Epithelial cell of proximal tubule (primary cell): ENCODE results near the gene NR6A1. TPM values are rescaled to one million over a fixed set of nuclear protein-coding genes. Genes with fewer than 3 reads are reported as not detected.

Experiments
- DNase-seq: peaks from one replicate; pipeline ENCODE4 v3.0.0-alpha.2; 2011; ENCODE audit warnings: low read depth
- H3K4me3 ChIP-seq: 2 replicates; pipeline ENCODE4 v1.5.1; 2011; ENCODE audit warnings: low read depth, mild to moderate bottlenecking, low read length
- total RNA-seq: library from RNA; depleted of rRNA; stranded (reverse); fragments of >200 nt; gene quantifications from 2 replicates; pipeline ENCODE4 v1.2.3, GENCODE V29; 2015
- TF ChIP-seq, protein P1 (sequence below): conservative IDR thresholded peaks from 2 replicates; pipeline ENCODE4 v1.5.1; 2012; ENCODE audit warnings: low read depth, mild to moderate bottlenecking, low read length

NR6A1 gene
- total RNA-seq, 1 donor from 2014 or later = 2.0 TPM

DNA sequence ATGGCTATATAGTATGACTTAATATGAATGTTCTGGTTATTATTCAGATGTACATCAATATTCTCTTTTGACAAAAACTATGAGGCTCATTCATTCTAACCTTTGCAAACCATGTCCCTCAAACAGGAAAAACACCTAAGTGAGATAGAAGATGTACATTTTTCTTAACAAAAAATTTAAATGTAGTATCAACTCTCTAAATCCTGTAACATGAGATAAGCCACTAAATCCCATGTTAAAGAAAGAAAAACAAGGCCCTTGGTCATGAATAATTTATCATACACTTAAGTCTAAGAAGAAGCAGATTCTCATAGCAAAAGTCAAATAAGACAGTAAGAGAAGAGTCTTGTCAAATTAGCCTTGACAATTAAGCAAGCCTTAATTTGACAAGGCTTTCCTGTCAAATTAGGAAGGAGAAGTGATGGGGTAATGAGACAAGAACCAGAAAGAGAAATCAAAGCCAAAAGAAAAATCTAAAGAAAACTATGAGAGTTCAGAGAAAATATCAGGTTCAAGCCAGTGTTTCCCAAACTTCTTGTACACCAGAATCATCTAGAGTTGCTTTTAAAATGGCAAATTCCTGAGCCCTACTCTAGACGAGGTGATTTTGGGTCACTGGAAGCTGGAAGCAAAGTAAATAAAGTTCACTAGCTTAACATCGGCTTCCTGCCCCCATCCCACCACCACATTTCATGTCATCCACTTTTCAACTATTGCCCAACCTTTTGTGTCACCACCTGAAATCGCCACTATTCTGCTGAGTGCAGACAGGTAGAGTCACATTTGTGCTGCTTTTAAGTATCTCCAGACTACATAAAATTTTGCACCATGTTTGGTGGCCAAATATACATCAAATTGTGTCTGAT, 76.5 kb downstream of the NR6A1 start:
- DNase-seq = no peak
- TF ChIP-seq, protein P1, sequence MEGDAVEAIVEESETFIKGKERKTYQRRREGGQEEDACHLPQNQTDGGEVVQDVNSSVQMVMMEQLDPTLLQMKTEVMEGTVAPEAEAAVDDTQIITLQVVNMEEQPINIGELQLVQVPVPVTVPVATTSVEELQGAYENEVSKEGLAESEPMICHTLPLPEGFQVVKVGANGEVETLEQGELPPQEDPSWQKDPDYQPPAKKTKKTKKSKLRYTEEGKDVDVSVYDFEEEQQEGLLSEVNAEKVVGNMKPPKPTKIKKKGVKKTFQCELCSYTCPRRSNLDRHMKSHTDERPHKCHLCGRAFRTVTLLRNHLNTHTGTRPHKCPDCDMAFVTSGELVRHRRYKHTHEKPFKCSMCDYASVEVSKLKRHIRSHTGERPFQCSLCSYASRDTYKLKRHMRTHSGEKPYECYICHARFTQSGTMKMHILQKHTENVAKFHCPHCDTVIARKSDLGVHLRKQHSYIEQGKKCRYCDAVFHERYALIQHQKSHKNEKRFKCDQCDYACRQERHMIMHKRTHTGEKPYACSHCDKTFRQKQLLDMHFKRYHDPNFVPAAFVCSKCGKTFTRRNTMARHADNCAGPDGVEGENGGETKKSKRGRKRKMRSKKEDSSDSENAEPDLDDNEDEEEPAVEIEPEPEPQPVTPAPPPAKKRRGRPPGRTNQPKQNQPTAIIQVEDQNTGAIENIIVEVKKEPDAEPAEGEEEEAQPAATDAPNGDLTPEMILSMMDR = no peak
- H3K4me3 ChIP-seq = no peak overlapping the region

DNA sequence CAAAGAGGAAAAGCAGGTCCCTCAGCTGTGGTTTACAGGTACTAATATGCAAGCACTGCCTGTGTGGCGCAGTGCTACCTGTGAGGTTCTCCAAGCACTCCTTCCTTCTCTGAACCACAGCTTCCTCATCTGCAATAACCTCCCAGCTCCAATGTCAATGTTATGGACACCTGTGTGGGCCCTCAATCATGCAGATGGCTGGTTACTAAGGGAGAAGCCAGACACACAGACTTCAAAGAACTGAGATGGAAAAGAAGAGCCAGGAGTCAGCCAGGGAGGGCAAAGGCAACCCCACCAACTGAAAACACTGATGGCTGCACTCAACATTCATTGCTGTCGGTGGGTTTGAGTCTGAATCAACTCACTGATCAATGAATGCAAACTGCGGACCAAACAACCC, 77.7 kb downstream of the NR6A1 start:
- DNase-seq = no peak
- TF ChIP-seq, protein P1 = no peak
- H3K4me3 ChIP-seq = no peak overlapping the region

DNA sequence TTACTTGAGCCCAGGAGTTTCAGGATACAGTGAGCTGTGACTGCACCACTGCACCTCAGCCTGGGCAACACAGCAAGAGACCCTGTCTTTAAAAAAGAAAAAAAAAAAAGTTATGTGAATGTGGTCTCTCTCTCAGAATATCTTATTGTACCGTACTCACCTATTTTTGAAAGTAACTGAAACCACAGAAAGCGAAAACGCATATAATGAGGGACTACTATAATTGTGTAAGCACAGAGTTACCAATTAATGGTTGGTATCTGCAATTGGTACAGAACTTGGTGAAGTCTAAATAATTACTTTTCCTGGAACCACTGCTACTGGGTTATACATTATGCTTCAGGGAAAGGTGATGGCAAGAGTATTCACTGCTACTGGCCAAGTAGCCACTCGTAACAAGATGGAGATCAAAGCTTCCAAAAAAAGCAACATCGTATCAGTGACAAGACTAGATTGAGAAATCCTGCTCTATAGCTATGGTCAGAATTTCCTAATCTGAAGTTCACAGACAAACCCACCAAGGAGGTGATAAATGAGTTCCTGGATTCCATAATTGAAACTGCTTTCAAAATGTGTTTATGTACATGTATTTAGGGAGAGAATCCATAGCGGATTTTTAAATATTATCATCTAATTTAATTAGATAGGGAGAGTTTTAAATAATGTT, 82.7 kb downstream of the NR6A1 start:
- H3K4me3 ChIP-seq = no peak overlapping the region
- TF ChIP-seq, protein P1 = no peak
- DNase-seq = no peak

DNA sequence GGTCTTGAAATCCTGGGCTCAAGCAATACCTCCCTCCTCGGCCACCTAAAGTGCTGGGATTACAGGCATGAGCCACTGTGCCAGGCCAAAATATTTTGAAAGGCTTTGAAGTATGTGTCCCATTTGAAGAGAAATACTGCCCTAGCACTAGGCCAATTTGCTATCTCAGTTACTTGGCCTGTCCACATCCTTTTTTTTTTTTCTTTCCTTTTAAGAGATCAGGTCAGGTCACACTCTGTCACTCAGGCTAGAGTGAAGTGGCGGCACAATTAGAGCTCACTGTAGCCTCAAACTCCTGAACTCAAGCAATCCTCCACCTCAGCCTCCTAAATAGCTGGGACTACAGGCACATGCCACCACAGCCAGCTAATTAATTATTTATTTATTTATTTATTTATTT, 84.2 kb downstream of the NR6A1 start:
- TF ChIP-seq, protein P1 = no peak
- no peak for DNase-seq
- no peak overlapping the region for H3K4me3 ChIP-seq

DNA sequence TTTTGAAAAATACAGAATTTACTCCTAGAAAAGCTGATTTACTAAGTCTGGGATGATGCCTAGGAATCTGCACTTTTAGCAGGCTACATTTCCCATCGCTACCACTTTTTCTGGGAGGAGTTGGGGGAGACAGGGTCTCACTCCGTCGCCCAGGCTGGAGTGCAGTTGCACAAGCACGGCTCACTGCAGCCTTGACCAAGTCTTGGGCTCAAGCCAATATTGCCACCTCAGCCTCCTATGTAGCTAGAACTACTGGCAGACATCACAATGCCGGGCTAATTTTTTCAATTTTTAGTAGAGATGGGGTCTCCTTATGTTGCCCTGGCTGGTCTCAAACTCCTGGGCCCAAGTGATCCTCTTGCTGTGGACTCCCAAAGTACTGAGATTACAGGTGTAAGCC, 85.9 kb downstream of the NR6A1 start:
- no peak for DNase-seq
- no peak overlapping the region for H3K4me3 ChIP-seq
- TF ChIP-seq, protein P1 = no peak

DNA sequence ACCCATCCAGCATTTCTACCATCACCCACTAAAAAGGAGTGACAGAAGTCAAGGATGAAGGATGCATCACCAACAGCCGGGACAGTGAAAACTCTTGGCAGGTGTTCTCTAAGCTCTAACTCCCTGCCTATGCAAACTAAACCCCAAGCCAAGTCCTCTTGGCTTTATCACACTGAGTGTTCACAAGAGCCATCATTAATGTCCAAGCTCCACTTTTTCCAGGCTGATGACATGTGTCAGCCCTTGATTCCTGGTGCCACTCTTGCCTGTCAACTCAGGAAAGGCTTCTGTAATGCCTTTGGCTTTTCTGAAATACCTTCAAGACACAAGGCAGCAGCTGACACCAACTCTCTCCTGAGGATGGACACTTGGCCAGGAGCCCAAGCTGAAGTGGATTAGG, 86.9 kb downstream of the NR6A1 start:
- TF ChIP-seq, protein P1 = no peak
- no peak for DNase-seq
- H3K4me3 ChIP-seq = no peak overlapping the region

DNA sequence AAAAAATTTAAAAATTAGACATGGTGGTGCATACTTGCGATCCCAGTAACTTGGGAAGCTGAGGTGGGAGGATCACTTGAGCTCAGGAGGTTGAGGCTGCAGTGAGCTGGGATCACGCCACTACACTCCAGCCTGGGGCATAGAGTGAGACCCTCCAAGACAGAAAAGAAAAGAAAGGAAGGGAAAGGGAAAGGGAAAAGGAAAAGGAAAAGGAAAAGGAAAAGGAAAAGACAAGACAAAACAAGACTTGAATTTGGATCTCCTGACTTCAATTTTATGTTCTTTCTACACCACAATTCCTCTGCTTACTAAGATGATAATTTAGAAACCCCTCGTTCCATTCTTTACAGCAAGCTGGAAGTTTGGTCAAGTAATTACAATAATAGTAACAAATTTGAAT, 88.1 kb downstream of the NR6A1 start:
- no peak overlapping the region for H3K4me3 ChIP-seq
- TF ChIP-seq, protein P1 = no peak
- no peak for DNase-seq
